Bronchial epithelial cell (primary cell): ENCODE data around the gene UGT1A5. TPM values are rescaled to one million over a fixed set of nuclear protein-coding genes. Genes with fewer than 3 reads are reported as not detected.

Experiments used
- DNase-seq: peaks from one replicate; pipeline ENCODE4 v3.0.0-alpha.2; 2010; ENCODE audit warnings: low read depth
- FAIRE-seq: peaks from 2 replicates; lab custom pipeline; 2011; peaks lifted over from hg19 to GRCh38; lab: Jason Lieb, UNC
- H3K27me3 ChIP-seq: 2 replicates; pipeline ENCODE4 v1.5.1; 2011; ENCODE audit warnings: low read length; ENCODE audit not compliant: control insufficient read depth, insufficient read depth
- H3K36me3 ChIP-seq: 2 replicates; pipeline ENCODE4 v1.5.1; 2011; ENCODE audit warnings: low read length; ENCODE audit not compliant: control insufficient read depth, insufficient read depth
- H3K4me3 ChIP-seq: 2 replicates; pipeline ENCODE4 v1.5.1; 2011; ENCODE audit warnings: mild to moderate bottlenecking, low read depth, low read length, control low read depth
- total RNA-seq: library from RNA; depleted of rRNA; stranded (reverse); fragments of >200 nt; gene quantifications from 2 replicates; pipeline ENCODE4 v1.2.1, GENCODE V29; 2014
- TF ChIP-seq, protein P1 (sequence below): IDR thresholded peaks from 2 replicates; pipeline ENCODE4 v1.5.1; 2011; ENCODE audit warnings: mild to moderate bottlenecking, moderate library complexity, low read length, control low read depth, inconsistent platforms; ENCODE audit not compliant: insufficient read depth, severe bottlenecking

Gene UGT1A5
- total RNA-seq, 1 donor from 2014 or later: 0.26 TPM

DNA sequence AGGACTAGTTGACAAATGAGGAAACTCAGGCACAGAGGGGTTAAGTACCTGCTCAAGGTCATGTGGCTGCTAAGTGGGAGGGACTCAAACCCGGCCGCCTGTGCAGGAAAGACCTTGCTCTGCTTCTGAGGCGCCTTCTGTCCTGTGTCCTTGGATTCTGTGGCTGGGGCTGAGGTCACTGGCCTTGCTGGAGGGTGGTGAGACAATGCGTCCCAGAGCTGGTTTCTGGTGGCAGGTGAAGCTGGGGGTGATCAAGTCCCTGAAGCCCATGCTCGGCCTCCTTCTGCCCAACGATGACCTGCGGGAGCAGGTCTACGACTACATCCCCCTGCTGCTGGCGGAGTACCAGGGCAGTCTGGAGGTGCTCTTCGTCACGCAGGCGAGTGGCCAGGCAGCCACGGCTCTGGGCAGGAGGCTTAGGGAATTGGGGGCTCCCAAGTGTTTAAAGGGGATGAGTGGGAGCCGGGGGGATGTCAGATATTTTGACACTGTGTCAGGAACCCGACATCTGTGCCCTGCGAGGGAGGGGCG lies 81.5 kb downstream of the UGT1A5 start:
- TF ChIP-seq, protein P1, sequence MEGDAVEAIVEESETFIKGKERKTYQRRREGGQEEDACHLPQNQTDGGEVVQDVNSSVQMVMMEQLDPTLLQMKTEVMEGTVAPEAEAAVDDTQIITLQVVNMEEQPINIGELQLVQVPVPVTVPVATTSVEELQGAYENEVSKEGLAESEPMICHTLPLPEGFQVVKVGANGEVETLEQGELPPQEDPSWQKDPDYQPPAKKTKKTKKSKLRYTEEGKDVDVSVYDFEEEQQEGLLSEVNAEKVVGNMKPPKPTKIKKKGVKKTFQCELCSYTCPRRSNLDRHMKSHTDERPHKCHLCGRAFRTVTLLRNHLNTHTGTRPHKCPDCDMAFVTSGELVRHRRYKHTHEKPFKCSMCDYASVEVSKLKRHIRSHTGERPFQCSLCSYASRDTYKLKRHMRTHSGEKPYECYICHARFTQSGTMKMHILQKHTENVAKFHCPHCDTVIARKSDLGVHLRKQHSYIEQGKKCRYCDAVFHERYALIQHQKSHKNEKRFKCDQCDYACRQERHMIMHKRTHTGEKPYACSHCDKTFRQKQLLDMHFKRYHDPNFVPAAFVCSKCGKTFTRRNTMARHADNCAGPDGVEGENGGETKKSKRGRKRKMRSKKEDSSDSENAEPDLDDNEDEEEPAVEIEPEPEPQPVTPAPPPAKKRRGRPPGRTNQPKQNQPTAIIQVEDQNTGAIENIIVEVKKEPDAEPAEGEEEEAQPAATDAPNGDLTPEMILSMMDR: no peak
- DNase-seq (no peak), FAIRE-seq (no peak)
- no peaks in the 10 kb centered on the region for H3K27me3 ChIP-seq
- no peaks in the 10 kb centered on the region for H3K36me3 ChIP-seq
- H3K4me3 ChIP-seq: no peak overlapping the region

DNA sequence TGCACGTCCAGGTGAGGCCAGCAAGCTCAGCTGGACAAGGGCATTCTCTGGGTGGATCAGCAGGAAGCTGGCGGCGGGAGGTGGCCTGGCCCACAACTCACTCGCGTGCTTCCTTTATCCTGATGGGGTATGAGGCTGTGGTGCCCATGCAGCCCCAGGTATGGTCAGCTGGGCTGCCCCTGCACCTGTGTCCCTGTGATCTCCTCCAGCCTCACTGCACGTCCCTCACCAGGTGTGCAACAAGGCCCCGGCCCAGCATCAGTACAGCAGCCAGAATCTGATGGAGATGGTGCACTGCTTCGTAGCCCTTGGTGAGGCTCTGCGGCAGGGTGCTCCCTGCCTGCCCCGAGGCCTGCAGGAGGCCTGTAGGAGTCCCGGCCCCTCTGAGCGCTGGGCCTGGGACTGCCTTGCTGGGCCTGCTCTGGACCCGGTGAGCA lies 83.0 kb downstream of the UGT1A5 start:
- DNase-seq (no peak), FAIRE-seq (no peak)
- Histone ChIP-seq H3K4me3 (no peak overlapping the region), H3K36me3 (no peaks in the 10 kb centered on the region), H3K27me3 (no peaks in the 10 kb centered on the region)
- TF ChIP-seq, protein P1: no peak

DNA sequence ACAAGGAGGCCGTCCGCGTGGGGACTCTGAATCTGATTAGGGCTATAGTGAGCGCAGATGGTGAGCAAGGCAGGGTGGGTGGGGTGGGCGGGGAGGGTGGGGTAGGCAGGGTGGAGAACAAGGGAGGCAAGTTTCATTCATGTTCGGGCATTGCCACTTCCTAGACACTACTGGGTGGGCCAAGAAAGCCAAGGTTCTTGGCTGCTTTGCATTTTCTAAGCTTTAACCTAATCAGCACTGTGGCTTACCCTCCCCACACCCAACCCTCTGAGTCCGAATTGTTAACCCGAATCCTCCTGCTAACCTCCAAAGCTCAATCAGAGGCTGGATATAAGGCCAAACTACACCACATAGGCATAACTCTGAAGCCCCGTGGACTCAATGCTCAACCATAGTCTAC lies 83.5 kb downstream of the UGT1A5 start:
- TF ChIP-seq, protein P1: no peak
- DNase-seq (no peak), FAIRE-seq (no peak)
- Histone ChIP-seq H3K36me3 (no peaks in the 10 kb centered on the region), H3K4me3 (no peak overlapping the region), H3K27me3 (no peaks in the 10 kb centered on the region)

DNA sequence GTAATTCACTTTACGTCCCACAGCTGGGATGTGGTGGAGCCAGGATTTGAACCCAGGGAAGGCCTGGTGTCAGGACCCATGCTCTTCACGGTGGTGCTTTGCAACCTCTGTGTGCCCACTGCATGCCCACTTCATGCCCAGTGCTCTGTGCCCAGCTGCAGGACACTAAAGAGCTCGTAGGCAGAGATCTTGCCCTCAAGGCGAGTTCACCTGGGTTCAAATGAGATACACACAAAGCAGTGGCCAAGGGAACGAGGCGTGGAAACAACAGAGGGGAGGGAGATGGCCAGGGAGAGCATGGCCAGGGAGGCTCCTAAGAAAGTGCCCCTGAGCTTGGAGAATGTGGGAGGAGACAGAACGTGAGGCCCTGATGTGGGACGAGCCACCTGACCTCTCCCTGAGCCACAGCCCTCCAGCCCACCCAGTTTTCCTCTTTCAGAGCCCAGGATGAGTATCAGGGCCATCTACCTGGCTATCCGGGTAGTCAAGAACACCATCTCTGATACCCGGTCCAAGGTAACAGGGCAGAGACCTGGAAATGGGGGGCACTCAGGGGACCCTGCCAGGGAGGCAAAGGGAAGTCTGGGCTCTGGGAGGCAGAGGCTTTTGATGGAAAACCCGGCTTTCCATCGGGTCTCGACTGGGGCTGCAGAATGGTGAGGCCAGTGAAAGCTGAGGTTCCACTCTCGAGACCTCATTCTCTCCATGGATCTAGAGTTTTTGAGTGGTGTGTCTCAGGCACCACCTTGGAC lies 85.8 kb downstream of the UGT1A5 start:
- no peak overlapping the region for H3K4me3 ChIP-seq
- no peak for DNase-seq
- no peaks in the 10 kb centered on the region for H3K27me3 ChIP-seq
- FAIRE-seq: no peak
- TF ChIP-seq, protein P1: no peak
- no peaks in the 10 kb centered on the region for H3K36me3 ChIP-seq

DNA sequence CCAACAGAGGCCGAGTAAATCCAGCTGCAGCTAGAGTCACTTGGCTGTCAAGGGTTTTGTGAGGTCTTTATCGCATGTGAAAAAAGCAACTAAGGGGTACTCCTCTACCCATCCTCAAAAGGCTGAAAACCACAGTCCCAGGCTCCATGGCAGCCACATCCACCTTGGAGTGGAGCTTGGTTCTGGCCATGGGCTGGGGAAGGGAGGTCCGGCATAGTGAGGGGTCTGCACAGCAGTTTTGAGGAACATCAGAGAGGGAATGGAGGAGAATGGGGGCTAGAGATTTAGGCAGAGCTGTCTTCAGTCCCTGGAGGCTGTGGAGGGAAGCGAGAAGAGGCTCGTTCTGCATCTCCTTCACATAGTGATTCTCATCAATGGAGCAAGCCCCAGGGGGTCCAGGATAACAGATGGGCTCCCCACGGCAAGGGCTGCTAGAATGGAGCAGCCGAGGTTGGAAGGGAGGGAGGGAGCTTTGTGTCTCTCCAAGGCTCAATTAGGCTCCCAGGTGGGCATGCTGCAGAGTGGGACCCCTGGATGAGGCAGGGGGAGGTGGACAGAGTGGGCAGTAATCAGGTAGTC lies 86.5 kb downstream of the UGT1A5 start:
- no peak overlapping the region for H3K4me3 ChIP-seq
- no peaks in the 10 kb centered on the region for H3K36me3 ChIP-seq
- H3K27me3 ChIP-seq: no peaks in the 10 kb centered on the region
- FAIRE-seq (no peak), DNase-seq (no peak)
- TF ChIP-seq, protein P1: no peak
